HEK293 (cell line): ENCODE data around the gene ARHGAP42.

Source experiments
- CTCF ChIA-PET: fragments of 350-600 bp; formaldehyde crosslinking; extraction: SDS; loops from one replicate; lab custom pipeline; 2021; ENCODE audit warnings: antibody characterized with exemption; lab: Yijun Ruan, JAX
- POLR2A ChIA-PET: fragments of 300-600 bp; formaldehyde crosslinking; extraction: SDS; loops from one replicate; lab custom pipeline; 2020; ENCODE audit warnings: antibody characterized with exemption, inconsistent platforms; lab: Yijun Ruan, JAX
- H3K27ac ChIP-seq: fragments of 200-500 bp; sonication (Bioruptor generic); 2 replicates; pipeline ENCODE4 v1.5.1; 2014; ENCODE audit warnings: low read depth, low read length, control low read depth, inconsistent platforms; ENCODE audit errors: extremely low read depth
- H3K36me3 ChIP-seq, 2 experiments: fragments of 200-500 bp in 1 of 2; sonication (Bioruptor generic) in 1 of 2; 1 replicate in 1 of 2; 2 replicates in 1 of 2; pipeline ENCODE4 v1.5.1; 2014 to 2017; ENCODE audit warnings: inconsistent platforms in 2 of 2, low read length in 2 of 2; ENCODE audit not compliant: control insufficient read depth in 2 of 2, insufficient read depth in 1 of 2
- H3K4me1 ChIP-seq: fragments of 200-500 bp; sonication (Bioruptor generic); 2 replicates; pipeline ENCODE4 v1.5.1; 2014; ENCODE audit warnings: mild to moderate bottlenecking, low read length, inconsistent platforms; ENCODE audit not compliant: control insufficient read depth, insufficient read depth
- H3K4me3 ChIP-seq: 2 replicates; pipeline ENCODE4 v1.5.1; 2011; ENCODE audit warnings: low read depth, mild to moderate bottlenecking, control low read depth, low read length, moderate library complexity
- H3K9me3 ChIP-seq: fragments of 200-500 bp; sonication (Bioruptor generic); 2 replicates; pipeline ENCODE4 v1.5.1; 2014; ENCODE audit warnings: low read depth, low read length, inconsistent platforms; ENCODE audit not compliant: control insufficient read depth, insufficient read depth
- BCL11B ChIP-seq: fragments of 450-650 bp; formaldehyde crosslinking; IDR thresholded peaks from 2 replicates; pipeline ENCODE4 v1.5.1; 2016; ENCODE audit warnings: low read depth, missing biosample characterization, missing genetic modification characterization
- GLIS1 ChIP-seq: fragments of 450-650 bp; formaldehyde crosslinking; IDR thresholded peaks from 2 replicates; pipeline ENCODE4 v1.5.1; 2016; ENCODE audit warnings: missing biosample characterization, missing genetic modification characterization
- OVOL3 ChIP-seq: fragments of 450-650 bp; formaldehyde crosslinking; IDR thresholded peaks from 2 replicates; pipeline ENCODE4 v1.5.1; 2016; ENCODE audit warnings: missing biosample characterization, missing genetic modification characterization
- ZBTB21 ChIP-seq: fragments of 450-650 bp; formaldehyde crosslinking; IDR thresholded peaks from 2 replicates; pipeline ENCODE4 v1.5.1; 2017; ENCODE audit warnings: missing biosample characterization, missing genetic modification characterization
- ZBTB48 ChIP-seq: fragments of 450-650 bp; formaldehyde crosslinking; IDR thresholded peaks from 2 replicates; pipeline ENCODE4 v1.5.1; 2016; ENCODE audit warnings: missing biosample characterization, missing genetic modification characterization
- ZFP41 ChIP-seq: fragments of 450-650 bp; formaldehyde crosslinking; IDR thresholded peaks from 2 replicates; pipeline ENCODE4 v1.5.1; 2016; ENCODE audit warnings: missing biosample characterization, missing genetic modification characterization, borderline replicate concordance
- ZFP69B ChIP-seq: fragments of 450-650 bp; formaldehyde crosslinking; IDR thresholded peaks from 2 replicates; pipeline ENCODE4 v1.5.1; 2016; ENCODE audit warnings: missing biosample characterization, missing genetic modification characterization
- ZNF223 ChIP-seq: fragments of 450-650 bp; formaldehyde crosslinking; IDR thresholded peaks from 2 replicates; pipeline ENCODE4 v1.5.1; 2016; ENCODE audit warnings: missing biosample characterization, missing genetic modification characterization
- ZNF292 ChIP-seq: fragments of 450-650 bp; formaldehyde crosslinking; IDR thresholded peaks from 2 replicates; pipeline ENCODE4 v1.5.1; 2016; ENCODE audit warnings: low read depth, missing biosample characterization, missing genetic modification characterization, borderline replicate concordance
- ZNF341 ChIP-seq: fragments of 450-650 bp; formaldehyde crosslinking; IDR thresholded peaks from 2 replicates; pipeline ENCODE4; 2016; ENCODE audit warnings: low read depth, missing biosample characterization, missing genetic modification characterization
- ZNF350 ChIP-seq: fragments of 450-650 bp; formaldehyde crosslinking; IDR thresholded peaks from 2 replicates; pipeline ENCODE4 v1.5.0; 2017; ENCODE audit warnings: missing biosample characterization, mild to moderate bottlenecking, missing genetic modification characterization
- ZNF423 ChIP-seq: fragments of 450-650 bp; formaldehyde crosslinking; IDR thresholded peaks from 2 replicates; pipeline ENCODE4 v1.5.1; 2016; ENCODE audit warnings: missing biosample characterization, missing genetic modification characterization
- ZNF571 ChIP-seq: fragments of 450-650 bp; formaldehyde crosslinking; IDR thresholded peaks from 2 replicates; pipeline ENCODE4 v1.5.0; 2017; ENCODE audit warnings: missing biosample characterization, missing genetic modification characterization
- ZNF670 ChIP-seq: fragments of 450-650 bp; formaldehyde crosslinking; IDR thresholded peaks from 2 replicates; pipeline ENCODE4 v1.5.1; 2016; ENCODE audit warnings: missing biosample characterization, missing genetic modification characterization, low read depth
- ZNF677 ChIP-seq: fragments of 450-650 bp; IDR thresholded peaks from 2 replicates; pipeline ENCODE4 v1.5.0; 2018; ENCODE audit warnings: missing biosample characterization, mild to moderate bottlenecking, missing genetic modification characterization, moderate library complexity
- ZNF701 ChIP-seq: fragments of 450-650 bp; formaldehyde crosslinking; IDR thresholded peaks from 2 replicates; pipeline ENCODE4 v1.5.1; 2016; ENCODE audit warnings: missing biosample characterization, missing genetic modification characterization
- ZNF768 ChIP-seq: fragments of 450-650 bp; formaldehyde crosslinking; IDR thresholded peaks from 2 replicates; pipeline ENCODE4 v1.5.1; 2018; ENCODE audit warnings: missing biosample characterization, mild to moderate bottlenecking, missing genetic modification characterization
- ZNF777 ChIP-seq: fragments of 450-650 bp; formaldehyde crosslinking; IDR thresholded peaks from 2 replicates; pipeline ENCODE4 v1.5.1; 2017; ENCODE audit warnings: missing biosample characterization, missing genetic modification characterization, borderline replicate concordance
- ZNF843 ChIP-seq: fragments of 450-650 bp; formaldehyde crosslinking; IDR thresholded peaks from 2 replicates; pipeline ENCODE4 v1.5.1; 2016; ENCODE audit warnings: missing biosample characterization, missing genetic modification characterization
- TF ChIP-seq, protein P1 (sequence below): fragments of 450-650 bp; formaldehyde crosslinking; IDR thresholded peaks from 2 replicates; pipeline ENCODE4 v1.5.1; 2017; ENCODE audit warnings: missing biosample characterization, mild to moderate bottlenecking, missing genetic modification characterization, moderate library complexity
- TF ChIP-seq, protein P2 (sequence below): fragments of 450-650 bp; formaldehyde crosslinking; IDR thresholded peaks from 2 replicates; pipeline ENCODE4 v1.5.1; 2016; ENCODE audit warnings: missing biosample characterization, missing genetic modification characterization, low read depth
- TF ChIP-seq, protein P3 (sequence below): fragments of 450-650 bp; formaldehyde crosslinking; IDR thresholded peaks from 2 replicates; pipeline ENCODE4 v1.5.1; 2016; ENCODE audit warnings: missing biosample characterization, missing genetic modification characterization
- TF ChIP-seq, protein P4 (sequence below): fragments of 450-650 bp; formaldehyde crosslinking; IDR thresholded peaks from 2 replicates; pipeline ENCODE4 v1.5.1; 2017; ENCODE audit warnings: missing biosample characterization, missing genetic modification characterization
- TF ChIP-seq, protein P5 (sequence below): fragments of 450-650 bp; formaldehyde crosslinking; IDR thresholded peaks from 2 replicates; pipeline ENCODE4 v1.5.1; 2017; ENCODE audit warnings: missing biosample characterization, missing genetic modification characterization

ARHGAP42 gene

DNA sequence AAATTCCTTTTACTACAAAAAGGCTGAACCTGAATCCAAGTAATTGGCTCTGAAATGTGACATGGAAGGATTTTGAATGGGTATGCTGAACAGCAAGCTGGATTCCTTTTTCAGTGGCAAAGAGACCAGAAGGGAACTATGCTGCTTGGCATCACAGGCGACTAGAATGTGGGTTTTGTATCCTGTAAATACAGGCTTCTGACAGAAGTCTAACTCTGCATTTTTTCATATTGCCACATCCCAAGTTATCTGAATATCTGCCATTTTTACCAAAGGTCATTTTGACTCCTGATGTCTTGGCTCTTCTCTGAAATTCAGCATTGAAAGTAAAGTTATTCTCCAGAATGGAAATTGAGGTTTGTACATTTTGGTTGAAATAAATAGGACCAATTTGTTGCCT is 145.7 kb downstream of the ARHGAP42 start:
- H3K9me3 ChIP-seq = no peaks in the 10 kb centered on the region
- H3K27ac ChIP-seq = no peak overlapping the region
- POLR2A ChIA-PET = no interaction called here
- CTCF ChIA-PET = interaction anchor here (0.9 to 1.5 kb wide), 2 partner anchors 150 to 151 kb away, joined by 3 to 5 read pairs; no protein-coding TSS in a partner anchor
- peaks cover 5% of the 10 kb centered on the region for H3K4me1 ChIP-seq
- no peak for TF ChIP-seq BCL11B (tag by site-specific recombination)
- no peak for TF ChIP-seq ZNF423
- TF ChIP-seq OVOL3 (tag by site-specific recombination) = no peak
- TF ChIP-seq ZNF350 = no peak
- no peak for TF ChIP-seq ZNF571 (tag by site-specific recombination)
- TF ChIP-seq, protein P1, sequence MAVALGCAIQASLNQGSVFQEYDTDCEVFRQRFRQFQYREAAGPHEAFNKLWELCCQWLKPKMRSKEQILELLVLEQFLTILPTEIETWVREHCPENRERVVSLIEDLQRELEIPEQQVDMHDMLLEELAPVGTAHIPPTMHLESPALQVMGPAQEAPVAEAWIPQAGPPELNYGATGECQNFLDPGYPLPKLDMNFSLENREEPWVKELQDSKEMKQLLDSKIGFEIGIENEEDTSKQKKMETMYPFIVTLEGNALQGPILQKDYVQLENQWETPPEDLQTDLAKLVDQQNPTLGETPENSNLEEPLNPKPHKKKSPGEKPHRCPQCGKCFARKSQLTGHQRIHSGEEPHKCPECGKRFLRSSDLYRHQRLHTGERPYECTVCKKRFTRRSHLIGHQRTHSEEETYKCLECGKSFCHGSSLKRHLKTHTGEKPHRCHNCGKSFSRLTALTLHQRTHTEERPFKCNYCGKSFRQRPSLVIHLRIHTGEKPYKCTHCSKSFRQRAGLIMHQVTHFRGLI (tag by site-specific recombination) = no peak
- TF ChIP-seq ZBTB48 = no peak
- TF ChIP-seq, all 188 proteins: peak for 0
- H3K4me3 ChIP-seq = no peak overlapping the region
- no peaks in the 10 kb centered on the region for H3K36me3 ChIP-seq

DNA sequence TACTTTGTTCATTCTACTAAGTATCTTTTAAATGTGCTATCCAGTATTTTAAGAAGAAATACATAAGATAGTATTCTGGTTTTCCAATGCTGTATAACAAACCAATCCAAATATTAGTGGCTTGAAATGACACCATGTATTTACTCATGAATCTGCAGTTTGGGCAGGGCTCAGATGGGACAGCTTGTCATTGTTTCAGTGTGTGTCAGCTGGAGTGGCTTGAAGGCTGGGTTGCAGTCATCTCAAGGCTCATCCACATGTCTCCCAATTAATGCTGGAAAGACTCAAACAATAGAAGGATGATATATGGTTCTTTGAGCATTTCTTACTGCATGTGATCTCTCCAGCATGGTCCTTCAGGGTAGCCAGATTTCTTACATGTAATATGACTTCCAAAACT is 146.2 kb downstream of the ARHGAP42 start:
- Histone ChIP-seq H3K36me3 (no peaks in the 10 kb centered on the region), H3K4me3 (no peak overlapping the region), H3K27ac (no peak overlapping the region), H3K4me1 (peaks cover 3% of the 10 kb centered on the region; the same call in 1 of the 2 replicates), H3K9me3 (no peaks in the 10 kb centered on the region)
- TF ChIP-seq, protein P2, sequence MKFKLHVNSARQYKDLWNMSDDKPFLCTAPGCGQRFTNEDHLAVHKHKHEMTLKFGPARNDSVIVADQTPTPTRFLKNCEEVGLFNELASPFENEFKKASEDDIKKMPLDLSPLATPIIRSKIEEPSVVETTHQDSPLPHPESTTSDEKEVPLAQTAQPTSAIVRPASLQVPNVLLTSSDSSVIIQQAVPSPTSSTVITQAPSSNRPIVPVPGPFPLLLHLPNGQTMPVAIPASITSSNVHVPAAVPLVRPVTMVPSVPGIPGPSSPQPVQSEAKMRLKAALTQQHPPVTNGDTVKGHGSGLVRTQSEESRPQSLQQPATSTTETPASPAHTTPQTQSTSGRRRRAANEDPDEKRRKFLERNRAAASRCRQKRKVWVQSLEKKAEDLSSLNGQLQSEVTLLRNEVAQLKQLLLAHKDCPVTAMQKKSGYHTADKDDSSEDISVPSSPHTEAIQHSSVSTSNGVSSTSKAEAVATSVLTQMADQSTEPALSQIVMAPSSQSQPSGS = no peak
- TF ChIP-seq GLIS1 (no peak), ZFP69B (no peak), ZNF768 (tag by site-specific recombination) (no peak), ZNF341 (tag by site-specific recombination) (no peak), ZNF777 (tag by site-specific recombination) (no peak), ZNF843 (tag by site-specific recombination) (no peak), ZNF701 (no peak), ZNF423 (no peak), ZFP41 (tag by site-specific recombination) (no peak), ZBTB21 (no peak), ZNF223 (tag by site-specific recombination) (no peak), ZNF677 (tag by site-specific recombination) (no peak), ZNF670 (tag by site-specific recombination) (no peak), ZNF292 (tag by site-specific recombination) (no peak)
- TF ChIP-seq, protein P3, sequence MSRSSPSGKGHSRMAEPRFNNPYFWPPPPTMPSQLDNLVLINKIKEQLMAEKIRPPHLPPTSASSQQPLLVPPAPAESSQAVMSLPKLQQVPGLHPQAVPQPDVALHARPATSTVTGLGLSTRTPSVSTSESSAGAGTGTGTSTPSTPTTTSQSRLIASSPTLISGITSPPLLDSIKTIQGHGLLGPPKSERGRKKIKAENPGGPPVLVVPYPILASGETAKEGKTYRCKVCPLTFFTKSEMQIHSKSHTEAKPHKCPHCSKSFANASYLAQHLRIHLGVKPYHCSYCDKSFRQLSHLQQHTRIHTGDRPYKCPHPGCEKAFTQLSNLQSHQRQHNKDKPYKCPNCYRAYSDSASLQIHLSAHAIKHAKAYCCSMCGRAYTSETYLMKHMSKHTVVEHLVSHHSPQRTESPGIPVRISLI (tag by site-specific recombination) = no peak
- TF ChIP-seq, protein P4, sequence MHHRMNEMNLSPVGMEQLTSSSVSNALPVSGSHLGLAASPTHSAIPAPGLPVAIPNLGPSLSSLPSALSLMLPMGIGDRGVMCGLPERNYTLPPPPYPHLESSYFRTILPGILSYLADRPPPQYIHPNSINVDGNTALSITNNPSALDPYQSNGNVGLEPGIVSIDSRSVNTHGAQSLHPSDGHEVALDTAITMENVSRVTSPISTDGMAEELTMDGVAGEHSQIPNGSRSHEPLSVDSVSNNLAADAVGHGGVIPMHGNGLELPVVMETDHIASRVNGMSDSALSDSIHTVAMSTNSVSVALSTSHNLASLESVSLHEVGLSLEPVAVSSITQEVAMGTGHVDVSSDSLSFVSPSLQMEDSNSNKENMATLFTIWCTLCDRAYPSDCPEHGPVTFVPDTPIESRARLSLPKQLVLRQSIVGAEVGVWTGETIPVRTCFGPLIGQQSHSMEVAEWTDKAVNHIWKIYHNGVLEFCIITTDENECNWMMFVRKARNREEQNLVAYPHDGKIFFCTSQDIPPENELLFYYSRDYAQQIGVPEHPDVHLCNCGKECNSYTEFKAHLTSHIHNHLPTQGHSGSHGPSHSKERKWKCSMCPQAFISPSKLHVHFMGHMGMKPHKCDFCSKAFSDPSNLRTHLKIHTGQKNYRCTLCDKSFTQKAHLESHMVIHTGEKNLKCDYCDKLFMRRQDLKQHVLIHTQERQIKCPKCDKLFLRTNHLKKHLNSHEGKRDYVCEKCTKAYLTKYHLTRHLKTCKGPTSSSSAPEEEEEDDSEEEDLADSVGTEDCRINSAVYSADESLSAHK (tag by site-specific recombination) = no peak
- TF ChIP-seq, protein P5, sequence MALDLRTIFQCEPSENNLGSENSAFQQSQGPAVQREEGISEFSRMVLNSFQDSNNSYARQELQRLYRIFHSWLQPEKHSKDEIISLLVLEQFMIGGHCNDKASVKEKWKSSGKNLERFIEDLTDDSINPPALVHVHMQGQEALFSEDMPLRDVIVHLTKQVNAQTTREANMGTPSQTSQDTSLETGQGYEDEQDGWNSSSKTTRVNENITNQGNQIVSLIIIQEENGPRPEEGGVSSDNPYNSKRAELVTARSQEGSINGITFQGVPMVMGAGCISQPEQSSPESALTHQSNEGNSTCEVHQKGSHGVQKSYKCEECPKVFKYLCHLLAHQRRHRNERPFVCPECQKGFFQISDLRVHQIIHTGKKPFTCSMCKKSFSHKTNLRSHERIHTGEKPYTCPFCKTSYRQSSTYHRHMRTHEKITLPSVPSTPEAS (tag by site-specific recombination) = no peak
- ChIA-PET POLR2A (no interaction called here), CTCF (interaction anchor here (0.9 to 1.5 kb wide), 2 partner anchors 150 to 152 kb away, joined by 3 to 5 read pairs; no protein-coding TSS in a partner anchor)
